ENCODE measurements around the gene SLC13A2.

Gene SLC13A2

GRCh38 chr17:28508211-28508724, 34.8 kb downstream of the SLC13A2 start:
- TF ChIP-seq CREB1 (IDR thresholded peaks at IDR 0.05; ENCODE audit: low read depth) (no peak), NFIC (IDR thresholded peaks at IDR 0.05) (no peak), TAF1 (IDR thresholded peaks at IDR 0.05; ENCODE audit: low read depth) (no peak), REST (IDR thresholded peaks at IDR 0.05; ENCODE audit: low read depth) (no peak), RAD21 (IDR thresholded peaks at IDR 0.05; ENCODE audit: low read depth) (no peak), FOXM1 (IDR thresholded peaks at IDR 0.05; ENCODE audit: borderline replicate concordance, low read depth) (no peak), YY1 (IDR thresholded peaks at IDR 0.05; ENCODE audit: low read depth) (no peak)

GRCh38 chr17:28509789-28510188, 36.3 kb downstream of the SLC13A2 start:
- no peak for TF ChIP-seq CREB1 (IDR thresholded peaks at IDR 0.05; ENCODE audit: low read depth)
- TF ChIP-seq MAX (IDR thresholded peaks at IDR 0.05) = no peak
- no peak for TF ChIP-seq EP300 (IDR thresholded peaks at IDR 0.05; ENCODE audit: borderline replicate concordance)
- no peak for TF ChIP-seq TCF12 (IDR thresholded peaks at IDR 0.05; ENCODE audit: low read depth)
- TF ChIP-seq TEAD4 (IDR thresholded peaks at IDR 0.05) = no peak

GRCh38 chr17:28511858-28512461, 38.5 kb downstream of the SLC13A2 start:
- no peak for TF ChIP-seq NFIC (IDR thresholded peaks at IDR 0.05)
- no peak for TF ChIP-seq FOXM1 (IDR thresholded peaks at IDR 0.05; ENCODE audit: borderline replicate concordance, low read depth)
- TF ChIP-seq TAF1 (IDR thresholded peaks at IDR 0.05; ENCODE audit: low read depth) = no peak
- TF ChIP-seq EGR1 (IDR thresholded peaks at IDR 0.05) = no peak
- TF ChIP-seq YY1 (IDR thresholded peaks at IDR 0.05; ENCODE audit: low read depth) = no peak
- TF ChIP-seq TEAD4 (IDR thresholded peaks at IDR 0.05) = no peak
- no peak for TF ChIP-seq REST (IDR thresholded peaks at IDR 0.05; ENCODE audit: low read depth)
- TF ChIP-seq MAX (IDR thresholded peaks at IDR 0.05) = no peak
- no peak for TF ChIP-seq ZBTB7A (IDR thresholded peaks at IDR 0.05; ENCODE audit: low read depth)
- TF ChIP-seq, protein P1, sequence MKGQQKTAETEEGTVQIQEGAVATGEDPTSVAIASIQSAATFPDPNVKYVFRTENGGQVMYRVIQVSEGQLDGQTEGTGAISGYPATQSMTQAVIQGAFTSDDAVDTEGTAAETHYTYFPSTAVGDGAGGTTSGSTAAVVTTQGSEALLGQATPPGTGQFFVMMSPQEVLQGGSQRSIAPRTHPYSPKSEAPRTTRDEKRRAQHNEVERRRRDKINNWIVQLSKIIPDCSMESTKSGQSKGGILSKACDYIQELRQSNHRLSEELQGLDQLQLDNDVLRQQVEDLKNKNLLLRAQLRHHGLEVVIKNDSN (IDR thresholded peaks at IDR 0.05) = no peak
- no peak for TF ChIP-seq EP300 (IDR thresholded peaks at IDR 0.05; ENCODE audit: borderline replicate concordance)
- TF ChIP-seq RAD21 (IDR thresholded peaks at IDR 0.05; ENCODE audit: low read depth) = no peak
- TF ChIP-seq TCF12 (IDR thresholded peaks at IDR 0.05; ENCODE audit: low read depth) = no peak
- TF ChIP-seq CREB1 (IDR thresholded peaks at IDR 0.05; ENCODE audit: low read depth) = no peak

DNA sequence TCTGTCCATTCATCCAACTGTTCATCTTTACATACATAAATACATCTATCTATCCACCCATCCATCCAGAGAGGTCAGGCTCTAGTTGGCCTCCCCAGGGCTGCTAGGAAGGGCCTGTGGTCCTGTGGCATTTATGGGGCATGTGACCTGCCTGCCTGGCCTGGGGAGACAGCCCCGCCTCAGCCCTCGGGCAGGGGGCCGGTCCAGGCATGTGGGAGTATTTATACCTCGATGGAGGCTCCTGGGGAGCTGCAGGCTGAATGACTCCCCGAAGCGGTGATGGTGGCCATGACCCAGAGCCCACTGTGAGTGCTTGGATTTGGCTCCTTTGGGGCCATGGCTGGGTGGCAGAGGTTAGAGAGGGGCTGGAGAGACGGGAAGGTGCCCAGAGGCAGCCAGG, 40.0 kb downstream of the SLC13A2 start:
- no peak for TF ChIP-seq FOXM1 (IDR thresholded peaks at IDR 0.05; ENCODE audit: borderline replicate concordance, low read depth)
- TF ChIP-seq TCF12 (IDR thresholded peaks at IDR 0.05; ENCODE audit: low read depth) = no peak
- no peak for TF ChIP-seq REST (IDR thresholded peaks at IDR 0.05; ENCODE audit: low read depth)
- no peak for TF ChIP-seq CEBPB (IDR thresholded peaks at IDR 0.05)
- no peak for TF ChIP-seq ZBTB7A (IDR thresholded peaks at IDR 0.05; ENCODE audit: low read depth)
- TF ChIP-seq NFIC (IDR thresholded peaks at IDR 0.05) = no peak
- TF ChIP-seq, protein P1 (IDR thresholded peaks at IDR 0.05) = no peak
- TF ChIP-seq CREB1 (IDR thresholded peaks at IDR 0.05; ENCODE audit: low read depth) = no peak
- no peak for TF ChIP-seq EP300 (IDR thresholded peaks at IDR 0.05; ENCODE audit: borderline replicate concordance)
- no peak for TF ChIP-seq EGR1 (IDR thresholded peaks at IDR 0.05)
- no peak for TF ChIP-seq YY1 (IDR thresholded peaks at IDR 0.05; ENCODE audit: low read depth)
- TF ChIP-seq TEAD4 (IDR thresholded peaks at IDR 0.05) = no peak
- no peak for TF ChIP-seq TAF1 (IDR thresholded peaks at IDR 0.05; ENCODE audit: low read depth)
- TF ChIP-seq MAX (IDR thresholded peaks at IDR 0.05) = no peak
